Stimulated activated CD4-positive, alpha-beta T cell treated with anti-CD3 and anti-CD28 coated beads, Interleukin-15, amount 100 ng/mL, for 24 hours (primary cell): ENCODE measurements around the gene FYB1.

Source experiments
- DNase-seq: peaks from one replicate; pipeline ENCODE4 v3.0.0-alpha.2; 2020

Gene FYB1

DNA sequence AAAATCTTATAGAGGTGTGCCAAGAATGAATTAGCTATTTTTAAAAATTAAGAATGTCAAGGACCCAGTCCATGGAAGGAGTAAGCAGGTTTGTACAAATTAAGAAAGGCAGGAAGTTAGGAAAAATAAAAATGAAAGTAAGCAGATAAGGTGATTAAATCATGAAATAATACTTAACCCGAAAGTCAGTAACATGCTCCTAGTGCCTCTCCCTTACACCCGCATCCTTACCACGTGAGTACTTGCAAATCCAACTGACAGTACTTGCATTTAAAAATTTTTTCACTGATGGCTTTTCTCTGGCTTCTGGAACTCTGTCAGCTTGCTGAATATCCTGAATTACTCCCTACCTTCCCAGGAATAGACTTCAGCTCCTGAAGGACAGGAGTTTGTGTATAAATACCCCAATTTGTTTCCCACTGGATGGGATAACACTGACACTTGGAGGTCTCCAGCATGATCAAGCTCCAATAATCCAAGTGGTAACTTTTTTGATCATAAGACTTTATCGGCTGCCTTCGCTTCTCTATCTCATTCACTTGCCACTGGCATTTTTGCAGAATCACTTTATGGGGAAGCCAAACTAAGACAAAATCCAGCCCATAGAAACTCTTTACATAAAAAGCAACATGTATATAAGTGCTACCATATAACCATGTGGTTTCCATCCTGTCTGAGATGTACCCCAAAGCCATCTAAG is 103.6 kb downstream of the FYB1 start:
- DNase-seq: no peak

DNA sequence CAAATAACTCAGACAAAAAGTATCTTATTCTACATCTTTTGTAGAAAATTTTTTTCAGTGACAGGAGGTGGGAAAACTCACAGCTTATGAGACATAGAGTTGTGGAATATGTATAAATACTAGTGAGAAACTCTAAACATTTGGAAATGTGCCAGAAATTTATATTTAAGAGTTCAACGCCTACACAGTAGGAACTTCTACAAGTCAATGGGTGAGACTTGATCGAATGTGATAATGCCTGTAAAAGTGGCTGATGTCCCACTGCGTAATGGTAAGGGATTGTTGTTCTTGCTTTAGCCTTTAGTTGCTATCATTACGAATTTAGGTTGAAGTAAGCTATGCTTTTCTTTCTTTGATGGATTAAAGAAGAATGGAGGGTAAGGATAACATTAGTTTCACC is 105.2 kb downstream of the FYB1 start:
- no peak for DNase-seq

DNA sequence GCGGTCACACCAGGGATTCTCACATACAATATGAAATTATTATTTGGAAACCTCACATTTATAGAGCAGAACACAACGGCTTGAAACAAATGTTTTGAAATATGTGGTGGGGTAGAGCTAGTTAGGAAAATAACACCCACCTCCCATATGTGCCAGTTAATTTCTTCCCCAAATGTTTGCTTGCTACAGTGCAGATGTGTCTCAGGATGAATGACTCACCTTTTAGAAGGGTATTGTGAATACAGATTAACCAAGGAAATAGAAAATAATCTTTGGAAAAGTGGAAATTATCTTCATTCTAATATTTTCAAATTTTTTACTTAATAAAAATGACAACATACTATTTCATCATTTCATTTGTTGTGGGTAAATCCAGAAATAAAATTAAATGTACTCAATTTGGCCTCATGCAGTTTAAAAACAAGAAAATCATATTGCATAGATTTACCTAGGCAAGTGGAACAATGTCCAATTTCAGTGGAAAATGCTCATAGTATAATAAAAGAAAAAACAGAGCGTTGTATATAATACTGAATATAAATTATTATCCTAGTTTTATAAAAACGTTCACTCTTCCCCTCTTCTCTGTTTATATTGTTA is 105.9 kb downstream of the FYB1 start:
- DNase-seq: no peak

DNA sequence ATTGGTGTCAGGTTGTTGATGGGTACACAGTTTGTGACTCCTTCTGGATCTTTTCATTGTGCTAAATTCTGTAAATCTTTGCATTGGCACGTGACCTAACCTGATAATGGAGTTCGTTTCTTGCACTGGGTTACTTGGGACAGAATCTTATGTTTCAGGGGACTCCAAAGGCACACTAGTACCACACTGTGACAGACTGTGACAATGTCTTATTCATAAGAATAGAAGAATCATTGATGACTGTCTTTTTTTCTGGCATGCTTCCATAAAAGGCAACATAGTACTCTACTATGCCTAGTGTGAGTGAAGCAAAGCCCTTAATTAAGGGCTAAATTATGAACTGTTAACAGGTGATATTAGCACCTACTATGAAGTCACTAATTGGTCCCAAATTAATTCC is 109.8 kb downstream of the FYB1 start:
- DNase-seq: no peak

DNA sequence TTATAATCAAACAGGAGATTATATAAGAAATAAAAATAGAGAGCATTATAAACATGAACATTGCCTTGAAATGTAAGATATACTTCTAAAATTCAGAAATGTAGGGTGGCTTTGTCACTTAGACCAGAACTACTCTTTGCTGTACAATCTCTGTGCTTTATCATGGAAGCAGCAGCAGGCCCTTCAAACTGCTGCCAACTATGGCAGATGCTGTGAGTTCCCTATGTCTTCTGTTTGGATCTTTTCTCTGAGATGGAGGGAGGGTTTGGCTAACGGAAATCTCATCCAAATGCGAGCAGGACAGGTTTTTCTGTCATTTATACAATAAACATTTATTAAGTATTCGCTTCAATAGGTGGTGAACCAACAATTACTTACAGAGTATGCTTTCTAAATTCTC is 110.4 kb downstream of the FYB1 start:
- DNase-seq: no peak

DNA sequence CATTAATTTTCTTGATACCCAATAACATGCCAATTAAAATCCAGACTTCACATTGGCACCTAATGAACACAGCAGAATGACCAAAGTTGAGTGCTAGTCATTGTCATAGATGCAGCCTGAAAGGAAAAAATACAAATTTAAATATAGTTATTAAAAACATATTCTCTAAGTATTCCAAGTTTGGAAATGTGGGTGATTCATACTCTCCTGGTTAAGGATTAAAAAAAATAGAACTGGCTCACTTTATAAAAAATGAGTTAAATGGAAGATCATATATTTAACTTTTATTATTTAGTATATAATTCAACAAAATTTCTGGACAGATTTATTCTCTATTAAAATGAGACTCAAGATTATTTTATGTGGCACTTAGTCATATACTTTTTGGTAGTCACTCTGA is 112.0 kb downstream of the FYB1 start:
- no peak for DNase-seq

DNA sequence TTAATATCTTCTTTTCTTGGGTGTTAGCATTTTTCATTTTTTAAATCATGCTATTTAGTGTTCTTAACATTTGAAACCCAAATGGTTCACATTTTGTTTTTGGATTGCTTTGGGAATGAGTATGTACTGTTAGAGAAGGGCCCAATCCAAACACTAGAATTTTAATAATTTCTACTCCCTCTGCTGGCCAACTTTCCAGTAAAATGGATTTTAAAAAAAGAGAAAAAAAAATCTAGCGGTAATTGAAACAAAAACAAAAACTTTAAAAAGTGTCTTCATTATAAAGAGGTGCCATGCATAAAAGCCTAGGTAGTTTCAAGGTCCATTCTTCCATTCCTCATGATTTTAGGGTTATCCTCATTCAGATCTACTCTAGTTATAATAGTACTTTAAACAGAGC is 113.0 kb downstream of the FYB1 start:
- DNase-seq: no peak

DNA sequence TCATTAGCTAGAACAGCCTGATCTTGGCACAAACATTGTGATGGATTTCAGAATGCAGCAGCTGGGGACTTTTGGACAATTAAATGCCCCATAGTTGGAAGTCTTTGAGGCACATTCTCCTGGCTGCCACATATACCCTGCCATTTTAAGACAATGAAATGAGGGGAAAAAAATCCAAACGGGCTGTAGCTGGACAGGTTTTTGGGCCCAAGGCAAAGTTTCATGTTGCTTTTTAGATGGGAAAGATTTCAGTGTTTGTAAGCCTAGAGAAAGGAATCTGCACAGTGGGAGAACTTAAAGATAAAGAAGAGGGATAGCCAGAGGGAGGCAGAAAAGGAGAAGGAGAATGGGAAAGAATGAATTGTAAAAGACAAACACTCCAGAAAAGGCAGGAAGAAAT is 115.1 kb downstream of the FYB1 start:
- no peak for DNase-seq

DNA sequence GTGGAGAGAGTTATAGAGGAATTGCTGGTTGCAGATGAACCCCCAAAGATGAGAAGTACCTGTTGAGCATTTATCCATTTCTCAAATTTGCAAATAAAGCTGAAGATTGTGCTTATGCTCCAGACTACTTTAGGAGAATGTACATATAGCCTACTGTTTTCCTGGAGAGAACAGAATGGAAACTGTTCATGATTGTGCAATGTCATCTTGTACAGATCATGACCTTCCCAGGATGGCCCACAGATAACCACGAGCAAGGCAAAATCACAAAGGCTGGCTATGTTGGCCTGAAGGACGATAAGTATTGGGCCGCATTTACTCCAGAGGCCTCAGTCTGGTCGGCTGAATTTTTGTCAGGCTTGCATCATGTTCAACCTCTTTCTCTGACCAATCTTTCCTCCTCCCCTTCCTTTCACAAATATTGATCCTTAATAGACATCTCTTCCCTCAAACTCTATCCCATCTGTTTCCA is 116.6 kb downstream of the FYB1 start:
- DNase-seq: no peak

DNA sequence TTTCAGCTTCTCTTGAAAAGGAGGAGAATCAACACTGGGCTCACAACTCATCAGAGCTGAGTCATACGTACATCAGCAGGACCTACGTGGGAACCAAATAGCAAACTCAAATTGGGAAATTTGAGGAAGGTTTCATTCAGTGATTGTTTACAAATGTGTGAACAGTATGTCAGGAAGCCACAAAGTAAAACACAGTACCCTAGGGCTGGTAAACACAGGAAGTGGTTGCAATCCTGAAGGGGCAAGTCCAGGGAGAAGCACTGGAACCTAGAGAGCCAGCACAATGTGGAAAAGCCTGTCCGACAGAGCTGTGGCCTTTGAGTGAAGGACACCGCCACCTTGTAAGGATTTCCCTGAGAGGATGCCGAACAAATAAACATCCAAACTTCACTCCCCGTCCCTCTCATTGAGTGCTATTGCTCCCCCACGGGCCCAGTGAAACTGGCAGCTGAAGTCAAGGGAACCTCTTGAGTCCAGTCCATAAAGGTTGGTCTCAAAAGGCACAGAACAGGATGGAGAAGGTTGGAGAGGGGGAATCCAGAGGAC is 118.4 kb downstream of the FYB1 start:
- DNase-seq: no peak

DNA sequence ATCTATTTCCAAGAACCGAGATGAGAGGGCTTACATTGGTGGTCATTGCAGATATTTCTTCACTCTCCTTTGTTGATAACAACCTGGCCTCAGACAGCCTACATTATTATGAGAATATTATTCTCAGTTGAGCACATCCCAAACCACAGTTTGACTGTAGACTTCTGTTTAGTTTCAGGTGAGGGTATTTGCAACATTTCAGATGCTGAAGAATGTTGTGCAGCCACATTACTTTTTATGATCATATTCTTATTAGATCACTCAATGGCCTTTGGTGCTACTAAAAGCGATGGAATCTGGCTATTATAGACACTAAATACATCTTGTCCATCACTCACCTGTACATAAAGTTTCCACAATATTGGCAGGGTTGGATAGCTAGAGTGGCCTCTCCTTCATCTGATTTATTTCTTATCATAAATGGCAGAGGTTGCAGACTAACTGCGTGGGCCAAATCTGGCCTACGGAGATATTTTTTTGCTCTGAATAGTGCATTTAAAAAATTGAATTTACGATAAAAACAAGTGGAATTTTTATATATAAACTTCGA is 119.0 kb downstream of the FYB1 start:
- no peak for DNase-seq

DNA sequence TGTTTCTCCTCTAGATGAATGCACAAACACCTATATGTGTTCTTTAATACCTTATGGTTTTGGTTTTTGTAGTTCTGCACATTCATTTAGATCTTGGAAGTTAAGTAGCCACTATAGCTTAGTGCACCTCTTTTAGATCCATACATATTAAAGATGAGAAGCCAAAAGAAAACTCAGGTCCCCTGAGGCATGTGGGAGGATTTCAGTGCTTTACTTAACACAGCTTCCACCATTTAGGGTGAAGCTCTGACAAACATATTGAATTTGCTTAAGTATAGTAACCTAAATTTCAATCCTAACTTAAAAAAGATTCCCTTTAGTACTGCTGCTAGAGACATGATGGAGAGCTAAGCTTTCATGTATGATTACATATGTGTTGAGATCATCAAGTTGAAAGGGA is 119.5 kb downstream of the FYB1 start:
- DNase-seq: no peak

DNA sequence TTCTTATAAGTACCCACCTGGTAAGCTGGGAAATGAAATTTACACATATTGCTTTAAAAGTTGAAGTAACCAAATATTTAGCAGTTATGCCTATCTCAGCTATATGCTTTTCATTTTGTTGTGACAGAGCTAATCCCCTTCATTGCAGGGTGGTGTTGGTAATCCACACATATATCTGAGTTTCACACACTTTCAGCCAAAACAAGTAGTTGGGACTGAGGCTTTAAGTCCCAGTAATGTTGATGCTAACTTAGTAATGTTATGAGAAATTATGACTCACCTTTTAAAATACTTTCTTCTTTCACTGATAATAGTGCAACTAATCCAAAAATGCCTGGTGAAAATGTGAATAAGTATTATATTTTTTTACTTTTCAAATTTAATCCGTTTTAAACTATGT is 126.0 kb downstream of the FYB1 start:
- DNase-seq: no peak

DNA sequence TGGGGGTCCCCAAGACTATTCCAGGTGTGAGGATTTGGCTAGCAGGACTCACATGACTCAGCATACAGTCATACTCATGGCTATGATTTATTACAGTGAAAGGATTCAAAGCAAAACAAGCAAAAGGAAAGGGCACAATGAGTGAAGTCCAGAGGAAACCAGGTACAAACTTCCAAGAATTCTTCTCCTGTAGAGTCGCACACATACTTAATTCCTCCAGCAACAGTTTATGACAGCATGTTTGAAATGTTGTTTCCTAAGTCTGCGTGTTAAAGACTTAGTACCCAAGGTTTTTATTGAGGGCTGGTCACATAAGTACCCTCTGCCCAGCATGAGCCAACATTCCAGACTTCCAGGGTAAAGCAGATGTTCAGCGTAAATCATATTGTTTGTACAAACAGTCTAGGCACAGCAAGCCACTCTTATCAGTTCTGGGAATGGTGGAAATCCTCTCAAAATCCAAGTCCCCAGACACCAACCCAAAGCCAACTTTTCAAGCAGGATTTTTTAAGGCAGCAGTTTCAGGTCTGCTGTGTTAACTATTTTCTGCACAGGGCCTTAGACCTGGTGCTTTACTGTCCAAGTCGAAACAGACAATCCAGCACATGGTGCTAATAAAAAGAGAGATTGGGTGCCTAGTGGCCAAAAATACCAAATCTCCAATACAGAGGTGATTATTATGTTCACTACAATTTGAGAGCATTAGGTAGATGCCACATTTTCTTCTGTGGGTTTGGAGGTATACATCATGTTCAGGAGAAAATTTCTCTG is 126.6 kb downstream of the FYB1 start:
- DNase-seq: no peak

DNA sequence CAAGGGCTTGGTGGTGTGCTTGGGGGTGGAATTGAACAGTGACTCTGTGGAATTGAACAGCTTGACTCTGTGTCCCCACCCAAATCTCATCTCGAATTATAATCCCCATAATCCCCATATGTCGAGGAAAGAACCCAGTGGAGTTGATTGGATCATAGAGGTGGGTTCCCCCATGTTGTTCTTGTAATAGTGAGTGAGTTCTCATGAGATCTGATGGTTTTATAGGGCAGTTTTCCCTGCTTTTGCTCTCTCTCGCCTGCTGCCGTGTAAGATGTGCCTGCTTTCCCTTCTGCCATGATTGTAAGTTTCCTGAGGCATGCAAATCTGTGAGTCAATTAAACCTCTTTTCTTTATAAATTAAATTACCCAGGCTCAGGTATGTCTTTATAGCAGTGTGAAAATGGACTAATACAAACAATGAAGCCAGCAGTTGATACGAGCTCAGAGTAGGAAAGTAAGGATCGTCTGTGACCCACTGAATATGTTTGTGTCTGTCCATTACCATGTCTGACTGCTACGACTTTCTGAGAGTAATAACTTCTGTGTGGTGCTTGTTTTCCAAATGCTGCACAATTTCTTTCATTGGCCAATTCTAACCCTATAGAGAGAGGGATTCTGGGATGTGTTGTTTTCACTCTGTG is 127.3 kb downstream of the FYB1 start:
- DNase-seq: no peak

DNA sequence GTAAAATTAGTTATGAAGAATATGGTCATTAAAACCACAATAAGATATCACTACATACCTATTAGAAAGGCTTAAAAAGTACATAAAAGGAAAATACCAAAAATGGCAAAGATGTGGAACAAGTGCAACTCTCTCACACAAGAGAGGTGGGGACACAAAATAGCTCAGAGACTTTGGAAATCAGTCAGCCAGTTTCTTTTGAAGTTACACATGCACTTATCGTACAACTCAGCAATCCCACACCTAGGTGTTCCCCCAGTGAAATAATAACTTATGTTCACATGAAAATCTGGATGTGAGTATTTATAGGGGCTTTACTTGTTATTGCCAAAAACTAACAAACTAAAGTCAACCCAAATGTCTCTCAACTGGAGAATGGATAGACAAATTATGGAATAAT is 135.4 kb downstream of the FYB1 start:
- no peak for DNase-seq

DNA sequence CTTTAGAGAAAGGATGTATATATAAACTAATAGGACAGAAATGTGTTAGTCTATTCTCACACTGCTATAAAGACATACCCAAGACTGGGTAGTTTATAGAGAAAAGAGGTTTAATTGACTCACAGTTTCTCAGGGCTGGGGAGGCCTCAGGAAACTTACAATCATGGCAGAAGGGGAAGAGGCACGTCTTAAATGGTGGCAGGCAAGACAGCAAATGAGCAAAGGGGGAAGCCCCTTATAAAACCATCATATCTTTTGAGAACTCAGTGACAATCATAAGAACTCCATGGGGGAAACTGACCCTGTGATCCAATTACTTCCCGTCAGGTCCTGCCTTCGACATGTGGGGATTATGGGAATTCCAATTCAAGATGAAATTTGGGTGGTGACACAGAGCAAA is 136.4 kb downstream of the FYB1 start:
- no peak for DNase-seq

DNA sequence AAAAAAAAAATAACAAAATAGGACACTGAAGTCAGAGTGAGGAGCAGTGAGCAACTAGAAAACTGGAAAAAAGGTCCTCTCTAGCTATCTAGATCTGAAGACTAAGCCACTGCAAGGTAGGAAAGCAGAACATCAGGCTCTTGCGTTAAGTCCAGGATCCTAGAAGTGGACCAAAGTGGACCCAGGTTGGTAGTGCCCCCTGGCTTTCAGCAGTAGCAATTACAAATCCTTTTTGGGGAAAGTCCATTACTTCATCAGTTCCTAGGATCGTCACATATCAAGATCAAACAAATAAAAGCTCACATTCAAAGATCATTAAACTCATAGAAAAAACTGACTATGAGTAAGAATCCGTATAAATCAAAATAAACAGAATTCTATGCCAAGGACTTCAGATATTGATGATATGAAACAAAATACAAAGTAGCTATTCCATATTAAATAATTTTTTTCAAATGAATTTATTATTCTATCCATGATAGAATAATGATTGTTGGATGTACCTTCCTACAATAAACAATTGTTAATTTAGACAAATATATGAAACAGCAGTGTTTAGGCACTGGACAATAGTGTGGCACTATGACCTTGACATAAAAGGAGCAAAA is 138.7 kb downstream of the FYB1 start:
- DNase-seq: peak; percentile 35

DNA sequence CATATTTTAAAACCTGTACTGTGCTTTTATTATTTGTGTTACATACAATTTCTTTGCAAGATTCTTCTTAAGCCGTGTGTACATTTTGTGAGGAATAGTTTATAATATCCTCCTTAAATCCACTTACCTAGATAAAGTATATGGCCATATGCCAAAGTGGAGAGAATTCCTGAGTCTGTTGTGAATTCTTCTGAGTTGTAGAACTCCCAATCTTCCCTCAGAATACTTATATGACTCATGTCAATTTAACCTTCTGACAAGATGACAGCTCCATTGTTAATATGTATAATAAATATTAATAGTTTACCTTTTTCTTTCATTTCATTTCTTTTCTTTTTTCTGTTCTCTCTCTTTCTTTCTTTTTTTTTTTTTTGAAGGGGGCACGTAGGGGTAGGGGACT is 139.2 kb downstream of the FYB1 start:
- no peak for DNase-seq

DNA sequence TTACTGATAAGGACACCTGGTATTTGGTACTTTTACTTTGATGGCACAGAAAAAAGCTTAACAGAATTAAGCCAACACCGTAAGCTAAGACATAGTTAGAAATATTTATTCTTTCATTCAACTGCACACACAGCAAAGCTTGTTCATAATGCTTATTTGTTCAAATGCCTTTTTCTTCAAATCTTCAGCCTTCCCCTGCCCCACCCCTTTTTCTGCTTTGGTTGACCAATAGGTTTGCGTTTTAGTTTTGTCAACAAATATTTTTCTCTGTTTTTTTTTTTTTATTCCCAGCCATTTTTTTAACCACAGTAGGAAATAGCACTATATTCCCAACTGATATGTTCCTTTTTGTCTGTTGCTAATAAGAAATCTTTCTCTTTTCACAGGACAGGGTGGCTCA is 140.2 kb downstream of the FYB1 start:
- DNase-seq: no peak

DNA sequence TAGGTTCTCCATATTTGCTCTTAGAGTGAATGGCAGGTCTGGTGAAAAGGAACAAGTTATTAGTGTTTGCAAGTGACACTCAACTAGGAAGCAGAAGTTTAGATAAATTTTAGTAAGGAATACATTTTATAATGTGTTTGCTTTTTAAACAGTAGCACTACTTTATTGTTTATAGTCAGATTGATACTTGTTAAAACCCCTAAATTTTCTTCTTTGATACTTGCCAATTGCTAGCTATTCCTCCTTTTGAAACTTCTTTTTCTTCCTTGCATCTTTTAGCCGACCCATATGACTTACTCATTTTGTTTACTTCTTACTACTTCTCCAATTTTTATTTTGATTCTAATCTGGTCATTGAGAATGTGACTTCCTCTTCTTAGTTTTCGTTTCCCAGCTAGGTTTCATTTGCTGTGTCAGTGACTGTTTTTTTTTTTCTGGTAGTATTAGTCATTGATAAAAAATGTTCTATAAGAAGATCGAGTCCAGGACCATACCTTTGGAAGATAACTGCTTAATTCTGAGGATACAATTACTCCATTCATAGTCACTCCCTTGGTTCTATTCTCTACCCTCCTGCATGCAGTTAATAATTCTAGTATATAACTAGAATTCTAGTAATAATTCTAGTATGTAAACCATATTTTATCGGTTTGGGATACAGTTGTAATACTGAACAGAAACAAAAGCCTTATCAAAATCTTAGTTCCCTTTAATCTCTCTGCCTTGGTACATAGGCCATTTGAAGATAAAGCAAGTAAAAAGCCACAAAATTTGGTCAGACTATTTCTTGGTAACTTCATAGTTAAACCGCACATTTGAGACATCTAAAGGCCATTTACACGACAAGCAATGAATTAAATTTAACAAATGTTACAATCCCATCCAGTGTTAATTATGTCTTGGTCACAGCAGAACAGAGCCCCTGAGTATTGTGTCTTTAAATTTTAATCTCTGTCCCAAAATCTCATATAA is 142.3 kb downstream of the FYB1 start:
- DNase-seq: no peak
